Lung (tissue), 12 donors: ENCODE measurements around the gene PSMC3IP. TPM values are rescaled to one million over a fixed set of nuclear protein-coding genes. Genes with fewer than 3 reads are reported as not detected.
A peak's percentile ranks its signal among the peaks of the same experiment; 100 is the strongest.

Source experiments
- ATAC-seq: fragments of 200-7000 bp; cut with Tn5 transposase; one replicate; pipeline ENCODE4 v1.9.1; 2020; ENCODE audit warnings: moderate number of reproducible peaks; ENCODE audit not compliant: insufficient read depth, low FRiP score
- DNase-seq, 3 donors: peaks; one replicate each; pipeline ENCODE4 v3.0.0-alpha.2; 2013 to 2017
- H3K27ac ChIP-seq, 2 donors: one replicate each; pipeline ENCODE4 v1.5.1; 2013; ENCODE audit warnings: mild to moderate bottlenecking in 2 of 2, moderate library complexity in 2 of 2, control low read depth in 1 of 2, inconsistent platforms in 1 of 2, low read depth in 1 of 2, low read length in 1 of 2
- H3K27me3 ChIP-seq, 3 donors: one replicate each; pipeline ENCODE4 v1.5.1; 2013; ENCODE audit warnings: low read length in 2 of 3; ENCODE audit not compliant: control insufficient read depth in 3 of 3, insufficient read depth in 3 of 3
- H3K36me3 ChIP-seq, 4 donors: one replicate each; pipeline ENCODE4 v1.5.1; 2013; ENCODE audit warnings: low read length in 4 of 4, mild to moderate bottlenecking in 1 of 4, moderate library complexity in 1 of 4; ENCODE audit not compliant: control insufficient read depth in 4 of 4, insufficient read depth in 4 of 4
- H3K4me1 ChIP-seq, 5 donors: one replicate each; pipeline ENCODE4 v1.5.1; 2013; ENCODE audit warnings: low read length in 5 of 5, mild to moderate bottlenecking in 2 of 5, moderate library complexity in 1 of 5; ENCODE audit not compliant: control insufficient read depth in 5 of 5, insufficient read depth in 5 of 5
- H3K4me3 ChIP-seq: one replicate; pipeline ENCODE4 v1.5.1; 2013; ENCODE audit warnings: mild to moderate bottlenecking, control low read depth, moderate library complexity
- H3K9ac ChIP-seq, 2 donors: one replicate each; pipeline ENCODE4 v1.5.1; 2013; ENCODE audit warnings: low read length in 2 of 2, control low read depth in 1 of 2; ENCODE audit not compliant: insufficient read depth in 1 of 2
- H3K9me3 ChIP-seq, 4 donors: one replicate each; pipeline ENCODE4 v1.5.1; 2013; ENCODE audit warnings: low read length in 3 of 4, mild to moderate bottlenecking in 1 of 4, moderate library complexity in 1 of 4; ENCODE audit not compliant: control insufficient read depth in 4 of 4, insufficient read depth in 3 of 4
- WGBS, 2 donors: extraction: QIAGEN DNeasy Blood & Tissue Kit; methylation state at CpG; one replicate each; pipeline ENCODE4 v1.1.7; 2013; 5-methylcytosine and 5-hydroxymethylcytosine counted together
- polyA plus RNA-seq, 2 donors: library from polyadenylated mRNA; stranded (reverse); fragments of 200-250 nt; gene quantifications; one replicate each; pipeline ENCODE4 v1.2.1, GENCODE V29; 2013
- total RNA-seq, 2 donors: library from RNA; depleted of rRNA in 1 of 2; stranded (reverse); fragments of >200 nt in 1 of 2; gene quantifications; one replicate each; pipeline ENCODE4 v1.2.1, GENCODE V29; 2014 to 2021
- TF ChIP-seq, protein P1 (sequence below): IDR thresholded peaks from 2 replicates; pipeline ENCODE4 v1.5.1; 2012; ENCODE audit warnings: mild to moderate bottlenecking; ENCODE audit errors: control extremely low read depth, extremely low read depth
- donor health status: control.
- donor health status: control.
- donor health status: Bipolar disorder and iron deficiency.
- donor health status: healthy.
- donor health status: DM: yes; HTN: yes; CAD: no.

PSMC3IP gene
- total and polyA plus RNA-seq, 4 donors = 3.4 to 7.5 (median 4.0) TPM

DNA sequence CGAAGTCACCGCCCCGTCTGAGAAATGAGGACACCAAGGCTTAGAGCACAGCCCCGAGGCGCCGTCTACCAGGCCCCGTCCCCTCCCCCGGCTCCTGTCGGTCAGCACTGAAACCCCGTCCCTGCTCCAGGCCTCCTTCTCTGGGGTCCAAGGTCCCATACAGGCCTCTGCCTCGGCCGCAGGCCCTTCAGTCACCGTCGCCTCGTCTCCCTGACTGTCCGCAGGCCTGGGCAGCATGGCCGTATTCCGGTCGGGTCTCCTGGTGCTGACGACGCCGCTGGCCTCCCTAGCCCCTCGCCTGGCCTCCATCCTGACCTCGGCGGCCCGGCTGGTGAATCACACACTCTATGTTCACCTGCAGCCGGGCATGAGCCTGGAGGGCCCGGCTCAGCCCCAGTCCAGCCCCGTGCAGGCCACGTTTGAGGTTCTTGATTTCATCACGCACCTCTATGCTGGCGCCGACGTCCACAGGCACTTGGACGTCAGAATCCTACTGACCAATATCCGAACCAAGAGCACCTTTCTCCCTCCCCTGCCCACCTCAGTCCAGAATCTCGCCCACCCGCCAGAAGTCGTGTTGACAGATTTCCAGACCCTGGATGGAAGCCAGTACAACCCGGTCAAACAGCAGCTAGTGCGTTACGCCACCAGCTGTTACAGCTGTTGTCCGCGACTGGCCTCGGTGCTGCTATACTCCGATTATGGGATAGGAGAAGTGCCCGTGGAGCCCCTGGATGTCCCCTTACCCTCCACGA, 15.0 kb downstream of the PSMC3IP start:
- Histone ChIP-seq H3K36me3 (peaks cover 0 to 22% (median 18%) of the 10 kb centered on the region in 4 donors), H3K27me3 (no peaks in the 10 kb centered on the region), H3K27ac (peak overlapping the region; percentile 79 to 94), H3K4me3 (peak overlapping the region; percentile 97), H3K9me3 (no peaks in the 10 kb centered on the region), H3K9ac (peak overlapping the region; percentile 78 to 95), H3K4me1 (peaks cover 3 to 30% (median 18%) of the 10 kb centered on the region in 5 donors)
- 7 to 8% methylated on average over 48 of the region's 48 CpGs for WGBS, 2 donors
- peak in 1 of 3 donors; percentile 26 for DNase-seq
- no peak for ATAC-seq
- TF ChIP-seq, protein P1, sequence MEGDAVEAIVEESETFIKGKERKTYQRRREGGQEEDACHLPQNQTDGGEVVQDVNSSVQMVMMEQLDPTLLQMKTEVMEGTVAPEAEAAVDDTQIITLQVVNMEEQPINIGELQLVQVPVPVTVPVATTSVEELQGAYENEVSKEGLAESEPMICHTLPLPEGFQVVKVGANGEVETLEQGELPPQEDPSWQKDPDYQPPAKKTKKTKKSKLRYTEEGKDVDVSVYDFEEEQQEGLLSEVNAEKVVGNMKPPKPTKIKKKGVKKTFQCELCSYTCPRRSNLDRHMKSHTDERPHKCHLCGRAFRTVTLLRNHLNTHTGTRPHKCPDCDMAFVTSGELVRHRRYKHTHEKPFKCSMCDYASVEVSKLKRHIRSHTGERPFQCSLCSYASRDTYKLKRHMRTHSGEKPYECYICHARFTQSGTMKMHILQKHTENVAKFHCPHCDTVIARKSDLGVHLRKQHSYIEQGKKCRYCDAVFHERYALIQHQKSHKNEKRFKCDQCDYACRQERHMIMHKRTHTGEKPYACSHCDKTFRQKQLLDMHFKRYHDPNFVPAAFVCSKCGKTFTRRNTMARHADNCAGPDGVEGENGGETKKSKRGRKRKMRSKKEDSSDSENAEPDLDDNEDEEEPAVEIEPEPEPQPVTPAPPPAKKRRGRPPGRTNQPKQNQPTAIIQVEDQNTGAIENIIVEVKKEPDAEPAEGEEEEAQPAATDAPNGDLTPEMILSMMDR = no peak

DNA sequence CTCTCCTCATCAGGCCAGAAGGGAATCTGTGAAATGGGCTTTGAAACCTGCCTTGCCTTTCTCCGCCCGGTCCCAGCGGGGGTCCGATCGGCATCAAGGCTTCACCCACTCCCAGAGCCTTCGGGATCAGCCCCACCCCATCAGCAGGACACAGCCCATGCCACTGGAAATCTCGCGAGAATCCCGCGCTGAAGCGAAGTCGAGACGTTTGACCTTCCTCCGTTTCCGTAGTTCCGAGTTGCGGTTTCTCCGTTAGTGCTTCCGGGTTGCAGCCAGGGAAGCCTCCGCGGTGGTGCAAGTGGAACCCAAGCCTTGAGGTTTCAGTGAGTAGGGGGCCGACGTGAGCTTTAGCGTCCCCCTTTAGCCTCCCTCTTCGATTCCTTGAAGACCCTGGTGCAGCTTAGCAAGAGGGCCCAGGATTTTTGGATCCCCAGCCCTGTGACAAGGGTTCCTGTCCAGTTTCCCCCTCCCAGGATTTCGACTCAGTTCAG, 15.6 kb downstream of the PSMC3IP start, which contains the start of gene COASY:
Gene COASY, plus strand, starts transcription at position 252 of the 491 bp plus-strand sequence. CDS start 475 bp downstream, outside the sequence.
- Histone ChIP-seq H3K4me3 (peak within 1 kb of the TSS; percentile 97), H3K36me3 (peaks cover 0 to 22% (median 18%) of the 10 kb centered on the region in 4 donors), H3K4me1 (peaks cover 3 to 29% (median 18%) of the 10 kb centered on the region in 5 donors)

DNA sequence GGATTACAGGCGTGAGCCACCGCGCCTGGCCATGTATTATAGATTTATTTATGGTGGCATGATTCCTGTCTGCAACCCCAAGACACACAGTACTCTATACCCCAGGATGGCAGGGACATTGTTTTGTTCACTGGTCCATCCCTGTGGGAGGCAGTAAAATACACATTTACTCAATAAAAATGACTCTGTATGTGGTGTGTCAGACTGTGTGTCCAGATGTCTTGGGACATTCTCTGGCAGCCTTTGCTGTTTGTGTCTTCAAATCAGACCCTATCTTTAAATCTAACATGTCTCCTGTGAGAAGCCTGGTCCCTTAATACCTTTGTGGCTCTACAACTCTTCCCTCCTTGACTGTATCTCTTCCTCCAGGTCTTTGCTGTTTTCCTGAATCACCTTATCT, 17.3 kb downstream of the PSMC3IP start:
- 93% methylated on average over 3 of the region's 3 CpGs for WGBS, 2 donors
- DNase-seq (no peak), ATAC-seq (no peak)
- Histone ChIP-seq H3K9me3 (no peaks in the 10 kb centered on the region), H3K9ac (peak overlapping the region in 1 of 2 donors; percentile 23), H3K4me3 (no peak overlapping the region), H3K27me3 (no peaks in the 10 kb centered on the region), H3K27ac (no peak overlapping the region), H3K4me1 (peaks cover 3 to 26% (median 16%) of the 10 kb centered on the region in 5 donors), H3K36me3 (peaks cover 0 to 18% (median 12%) of the 10 kb centered on the region in 4 donors)
- TF ChIP-seq, protein P1 = no peak

More for the DNA sequence above, 15.6 kb downstream of the PSMC3IP start, which contains the start of gene COASY:
- peak within 1 kb of the TSS; percentile 79 to 94 for H3K27ac ChIP-seq
- WGBS, 2 donors = 0% methylated on average over 26 of the region's 26 CpGs
- H3K9ac ChIP-seq = peak within 1 kb of the TSS; percentile 78 to 95
- ATAC-seq (peak; percentile 83), DNase-seq (peak; percentile 97 to 99 (median 98))
- H3K9me3 ChIP-seq = no peaks in the 10 kb centered on the region
- TF ChIP-seq, protein P1 = no peak
- H3K27me3 ChIP-seq = no peaks in the 10 kb centered on the region
